Peyer's patch (tissue), 4 donors: ENCODE measurements around the gene LIMS2. TPM values are rescaled to one million over a fixed set of nuclear protein-coding genes. Genes with fewer than 3 reads are reported as not detected.
A peak's percentile ranks its signal among the peaks of the same experiment; 100 is the strongest.

Source experiments
- DNase-seq, 3 donors: peaks; one replicate each; pipeline ENCODE4 v3.0.0-alpha.2; 2017 to 2019
- H3K27ac ChIP-seq, 4 donors: fragments of 200-600 bp; sonication (generic); one replicate each; pipeline ENCODE4 v1.5.1; 2016 to 2019
- H3K27me3 ChIP-seq, 2 donors: fragments of 200-600 bp; sonication (generic); one replicate each; pipeline ENCODE4 v1.5.1; 2019
- H3K36me3 ChIP-seq, 3 donors: fragments of 200-600 bp; sonication (generic); one replicate each; pipeline ENCODE4 v1.5.1; 2016 to 2019
- H3K4me1 ChIP-seq, 4 donors: fragments of 200-600 bp; sonication (generic); one replicate each; pipeline ENCODE4 v1.5.1; 2016 to 2019
- H3K4me3 ChIP-seq, 4 donors: fragments of 200-600 bp; sonication (generic); 1 replicate in 3 of 4; 2 replicates in 1 of 4; pipeline ENCODE4 v1.5.1; 2016 to 2019; ENCODE audit warnings: mild to moderate bottlenecking in 1 of 4
- H3K9me3 ChIP-seq, 4 donors: fragments of 200-600 bp; sonication (generic); one replicate each; pipeline ENCODE4 v1.5.1; 2016 to 2019; ENCODE audit warnings: mild to moderate bottlenecking in 1 of 4
- POLR2A ChIP-seq, 2 donors: fragments of 450-650 bp; IDR thresholded peaks; one replicate each; pipeline ENCODE4 v1.5.1; 2017; ENCODE audit warnings: antibody characterized with exemption in 2 of 2, mild to moderate bottlenecking in 2 of 2, moderate library complexity in 2 of 2
- total RNA-seq, 4 donors: library from RNA; depleted of rRNA; stranded (reverse); fragments of >200 nt; gene quantifications; one replicate each; pipeline ENCODE4 v1.1.0, GENCODE V29; 2016
- TF ChIP-seq, protein P1 (sequence below), 6 experiments: fragments of 450-650 bp in 4 of 6; fragments of 200-600 bp in 2 of 6; sonication (generic) in 1 of 6; IDR thresholded peaks; one replicate each; pipeline ENCODE4 v1.5.1; 2017 to 2019; ENCODE audit warnings: antibody characterized with exemption in 6 of 6, mild to moderate bottlenecking in 3 of 6, moderate library complexity in 1 of 6

The LIMS2 gene
- total RNA-seq, 4 donors from 2014 or later: 7.7 to 95.7 (median 21.9) TPM

DNA sequence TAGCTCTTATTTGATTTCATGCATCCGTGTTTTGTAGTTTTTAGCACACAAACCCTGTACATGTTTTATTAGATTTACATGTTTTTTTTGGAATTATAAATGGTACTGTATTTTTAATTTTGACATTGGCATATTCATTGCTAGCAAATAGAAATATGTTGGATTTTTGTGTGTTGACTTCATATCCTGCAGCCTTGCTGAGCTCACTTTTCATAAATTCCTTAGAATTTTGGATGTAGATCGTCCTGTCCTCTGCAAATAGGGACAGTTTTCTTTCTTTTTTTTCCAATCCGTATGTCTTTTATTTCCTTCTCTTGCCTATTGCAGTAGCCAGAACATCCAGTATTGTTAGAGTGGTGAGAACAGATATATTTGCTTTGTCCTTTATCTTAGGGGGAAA is 76.1 kb downstream of the LIMS2 start:
- no peaks in the 10 kb centered on the region for H3K4me1 ChIP-seq
- H3K4me3 ChIP-seq: no peak overlapping the region
- no peak overlapping the region for H3K27ac ChIP-seq
- H3K27me3 ChIP-seq: no peaks in the 10 kb centered on the region
- TF ChIP-seq, protein P1, sequence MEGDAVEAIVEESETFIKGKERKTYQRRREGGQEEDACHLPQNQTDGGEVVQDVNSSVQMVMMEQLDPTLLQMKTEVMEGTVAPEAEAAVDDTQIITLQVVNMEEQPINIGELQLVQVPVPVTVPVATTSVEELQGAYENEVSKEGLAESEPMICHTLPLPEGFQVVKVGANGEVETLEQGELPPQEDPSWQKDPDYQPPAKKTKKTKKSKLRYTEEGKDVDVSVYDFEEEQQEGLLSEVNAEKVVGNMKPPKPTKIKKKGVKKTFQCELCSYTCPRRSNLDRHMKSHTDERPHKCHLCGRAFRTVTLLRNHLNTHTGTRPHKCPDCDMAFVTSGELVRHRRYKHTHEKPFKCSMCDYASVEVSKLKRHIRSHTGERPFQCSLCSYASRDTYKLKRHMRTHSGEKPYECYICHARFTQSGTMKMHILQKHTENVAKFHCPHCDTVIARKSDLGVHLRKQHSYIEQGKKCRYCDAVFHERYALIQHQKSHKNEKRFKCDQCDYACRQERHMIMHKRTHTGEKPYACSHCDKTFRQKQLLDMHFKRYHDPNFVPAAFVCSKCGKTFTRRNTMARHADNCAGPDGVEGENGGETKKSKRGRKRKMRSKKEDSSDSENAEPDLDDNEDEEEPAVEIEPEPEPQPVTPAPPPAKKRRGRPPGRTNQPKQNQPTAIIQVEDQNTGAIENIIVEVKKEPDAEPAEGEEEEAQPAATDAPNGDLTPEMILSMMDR (IDR thresholded peaks at IDR 0.05): no peak
- peaks cover 0 to 38% (median 0%) of the 10 kb centered on the region in 3 donors for H3K36me3 ChIP-seq
- no peaks in the 10 kb centered on the region for H3K9me3 ChIP-seq
- no peak for DNase-seq

DNA sequence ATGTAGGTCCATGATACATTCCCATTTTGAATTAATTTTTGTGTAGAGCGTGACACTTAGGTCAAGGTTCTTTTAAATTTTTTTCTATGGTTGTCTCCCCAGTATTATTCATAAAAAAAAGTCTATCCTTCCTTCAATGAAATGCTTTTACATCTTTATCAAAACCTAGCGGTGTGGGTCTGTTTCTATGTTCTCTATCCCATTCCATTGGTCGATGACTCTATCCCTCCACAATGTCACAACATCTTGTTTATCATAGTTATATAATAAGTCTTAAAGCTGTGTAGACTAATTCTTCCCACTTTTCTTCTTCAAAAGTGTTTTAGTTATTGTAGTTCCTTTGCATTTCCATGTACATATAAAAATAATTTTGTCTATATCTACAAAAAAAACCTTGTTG is 76.6 kb downstream of the LIMS2 start:
- Histone ChIP-seq H3K36me3 (peaks cover 0 to 42% (median 0%) of the 10 kb centered on the region in 3 donors), H3K27ac (no peak overlapping the region), H3K4me3 (no peak overlapping the region), H3K27me3 (no peaks in the 10 kb centered on the region), H3K9me3 (no peaks in the 10 kb centered on the region), H3K4me1 (no peaks in the 10 kb centered on the region)
- no peak for DNase-seq
- TF ChIP-seq, protein P1 (IDR thresholded peaks at IDR 0.05): no peak
- no peak for TF ChIP-seq POLR2A (IDR thresholded peaks at IDR 0.05)

DNA sequence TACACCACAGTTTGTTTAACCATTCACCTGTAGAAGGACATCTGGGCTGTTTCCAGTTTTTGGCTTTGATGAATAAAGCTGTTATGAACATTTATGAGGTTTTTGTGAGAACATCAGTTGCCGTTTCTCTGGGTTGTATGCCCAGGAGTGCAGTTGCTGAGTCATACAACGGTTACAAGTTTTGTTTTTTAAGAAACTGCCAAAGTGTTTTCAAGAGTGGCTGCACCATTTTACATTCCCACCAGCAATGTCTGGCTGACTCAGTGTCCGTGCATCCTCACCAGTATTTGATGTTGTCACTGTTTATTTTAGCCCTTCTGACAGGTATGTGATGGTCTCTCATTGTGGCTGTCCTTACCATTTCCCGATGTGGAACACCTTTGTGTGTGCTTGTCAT is 77.3 kb downstream of the LIMS2 start:
- H3K36me3 ChIP-seq: peaks cover 0 to 49% (median 0%) of the 10 kb centered on the region in 3 donors
- peak in 1 of 3 donors; percentile 4 for DNase-seq
- TF ChIP-seq POLR2A (IDR thresholded peaks at IDR 0.05): no peak
- TF ChIP-seq, protein P1 (IDR thresholded peaks at IDR 0.05): no peak

DNA sequence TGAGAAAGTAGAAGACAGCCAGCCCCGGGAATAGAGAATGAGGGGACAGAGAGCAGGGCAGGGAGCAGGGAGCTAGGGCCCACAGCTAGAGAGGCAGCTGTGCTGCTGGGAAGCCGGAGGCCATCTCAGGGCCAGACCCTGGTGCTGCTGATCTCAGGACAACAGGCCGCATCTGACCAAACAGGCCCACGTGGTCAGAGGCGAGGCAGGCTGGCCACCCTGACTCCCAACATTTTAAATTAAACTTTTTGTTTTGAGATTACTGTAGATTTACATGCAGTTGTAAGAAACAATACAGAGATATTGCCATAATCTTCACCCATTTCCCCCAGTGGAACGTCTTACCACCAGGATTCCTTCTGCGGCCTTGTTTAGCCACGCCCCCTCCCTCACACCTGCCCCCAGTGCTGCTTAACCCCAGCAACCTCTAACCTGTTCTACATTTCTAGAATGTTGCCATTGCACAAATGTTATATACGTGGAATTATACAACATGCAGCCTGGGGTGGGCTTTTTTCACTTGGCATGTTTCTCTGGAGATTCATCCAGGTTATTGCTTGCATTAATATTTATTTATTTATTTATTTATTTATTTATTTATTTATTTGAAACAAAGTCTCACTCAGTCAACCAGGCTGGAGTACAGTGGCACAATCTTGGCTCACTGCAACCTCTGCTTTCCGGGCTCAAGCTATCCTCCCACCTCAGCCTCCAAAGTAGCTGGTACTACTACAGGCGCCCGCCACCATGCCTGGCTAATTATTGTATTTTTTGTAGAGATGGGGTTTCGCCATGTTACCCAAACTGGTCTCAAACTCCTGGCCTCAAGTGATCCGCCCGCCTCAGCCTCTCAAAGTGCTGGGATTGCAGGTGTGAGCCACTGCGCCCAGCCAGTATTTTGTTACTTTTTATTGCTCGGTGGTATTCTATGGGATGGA is 78.0 kb downstream of the LIMS2 start:
- H3K36me3 ChIP-seq: peaks cover 0 to 50% (median 0%) of the 10 kb centered on the region in 3 donors
- H3K9me3 ChIP-seq: no peaks in the 10 kb centered on the region
- no peak overlapping the region for H3K4me3 ChIP-seq
- peak in 2 of 3 donors; percentile 13 to 31 for DNase-seq
- no peaks in the 10 kb centered on the region for H3K27me3 ChIP-seq
- TF ChIP-seq, protein P1 (IDR thresholded peaks at IDR 0.05): no peak
- no peak for TF ChIP-seq POLR2A (IDR thresholded peaks at IDR 0.05)
- H3K4me1 ChIP-seq: no peaks in the 10 kb centered on the region
- no peak overlapping the region for H3K27ac ChIP-seq

More for the DNA sequence above, 77.3 kb downstream of the LIMS2 start:
- Histone ChIP-seq H3K4me1 (no peaks in the 10 kb centered on the region), H3K9me3 (no peaks in the 10 kb centered on the region), H3K4me3 (no peak overlapping the region), H3K27ac (no peak overlapping the region), H3K27me3 (no peaks in the 10 kb centered on the region)

DNA sequence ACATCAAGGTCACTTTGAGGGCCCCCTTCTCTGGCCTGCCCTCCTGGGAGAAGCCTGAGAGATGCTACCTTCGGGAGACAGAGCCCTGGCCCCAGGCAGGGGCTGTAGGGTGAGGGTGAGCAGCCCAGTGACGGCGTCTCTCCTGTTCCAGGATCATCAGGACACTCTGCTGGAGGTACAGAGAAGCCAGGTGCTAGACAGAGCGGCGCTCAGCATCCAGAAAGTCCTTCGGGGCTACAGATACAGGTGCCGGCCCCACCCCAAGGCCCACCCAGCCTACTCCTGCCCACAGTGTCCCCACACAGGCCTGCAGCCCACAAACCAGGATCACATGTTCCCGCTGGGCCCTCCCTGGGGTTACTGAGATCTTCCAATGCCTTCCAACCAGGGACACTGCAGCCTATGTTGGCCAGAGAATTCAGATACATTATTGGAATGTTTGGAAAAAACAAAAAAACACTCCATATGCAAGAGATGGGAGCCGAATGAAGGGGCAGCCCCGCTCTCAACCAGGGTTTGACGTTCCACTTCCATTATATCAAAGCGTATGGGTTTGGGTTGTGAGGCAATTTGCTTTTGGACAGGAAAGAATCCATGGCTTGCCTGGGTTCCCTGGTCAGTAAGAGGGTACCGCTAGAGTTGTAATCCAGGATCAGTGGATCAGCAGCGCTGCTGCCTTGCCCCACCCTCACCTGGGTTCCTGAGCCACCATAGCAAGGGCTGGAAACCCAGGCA is 78.9 kb downstream of the LIMS2 start:
- Histone ChIP-seq H3K36me3 (peaks cover 0 to 48% (median 0%) of the 10 kb centered on the region in 3 donors), H3K27ac (no peak overlapping the region), H3K4me1 (no peaks in the 10 kb centered on the region), H3K4me3 (no peak overlapping the region), H3K9me3 (no peaks in the 10 kb centered on the region), H3K27me3 (no peaks in the 10 kb centered on the region)
- DNase-seq: peak in 2 of 3 donors; percentile 37 to 38
- no peak for TF ChIP-seq POLR2A (IDR thresholded peaks at IDR 0.05)
- TF ChIP-seq, protein P1 (IDR thresholded peaks at IDR 0.05): no peak
